Skeletal muscle tissue (tissue), 4 donors: ENCODE data around the gene TNFSF10. TPM values are rescaled to one million over a fixed set of nuclear protein-coding genes. Genes with fewer than 3 reads are reported as not detected.
A peak's percentile ranks its signal among the peaks of the same experiment; 100 is the strongest.
"Not testable (repeated sequence)": the region's sequence is repeated elsewhere in the genome, so short reads cannot be mapped to it uniquely, and the experiment has no call there.

Experiments used
- H3K27ac ChIP-seq: one replicate; pipeline ENCODE4 v1.7.0; 2013; ENCODE audit warnings: mild to moderate bottlenecking, low read depth, low read length, inconsistent platforms
- H3K27me3 ChIP-seq, 3 donors: one replicate each; pipeline ENCODE4 v1.7.0; 2013; ENCODE audit warnings: low read length in 3 of 3; ENCODE audit not compliant: control insufficient read depth in 3 of 3, insufficient read depth in 3 of 3
- H3K36me3 ChIP-seq, 3 donors: one replicate each; pipeline ENCODE4 v1.7.0; 2013; ENCODE audit warnings: low read length in 3 of 3; ENCODE audit not compliant: control insufficient read depth in 3 of 3, insufficient read depth in 3 of 3
- H3K4me1 ChIP-seq, 3 donors: one replicate each; pipeline ENCODE4 v1.7.0; 2013; ENCODE audit warnings: low read length in 3 of 3, mild to moderate bottlenecking in 3 of 3; ENCODE audit not compliant: control insufficient read depth in 3 of 3, insufficient read depth in 3 of 3
- H3K4me3 ChIP-seq, 3 donors: one replicate each; pipeline ENCODE4 v1.7.0; 2013; ENCODE audit warnings: low read length in 3 of 3
- H3K9ac ChIP-seq, 3 donors: one replicate each; pipeline ENCODE4 v1.7.0; 2013; ENCODE audit warnings: low read length in 3 of 3, mild to moderate bottlenecking in 3 of 3, moderate library complexity in 2 of 3, low read depth in 1 of 3
- H3K9me3 ChIP-seq, 3 donors: one replicate each; pipeline ENCODE4 v1.7.0; 2013; ENCODE audit warnings: low read length in 3 of 3; ENCODE audit not compliant: control insufficient read depth in 3 of 3
- total RNA-seq: library from RNA; depleted of rRNA; stranded (reverse); fragments of >200 nt; gene quantifications from one replicate; pipeline ENCODE4 v1.2.3, GENCODE V29; 2014
- donor health status: Osteomylitis.

The TNFSF10 gene
- total RNA-seq, 1 donor from 2014 or later: 9.9 TPM

GRCh38 chr3:172506094-172506493 lies 17.1 kb downstream of the TNFSF10 start:
- no peak overlapping the region for H3K27ac ChIP-seq

DNA sequence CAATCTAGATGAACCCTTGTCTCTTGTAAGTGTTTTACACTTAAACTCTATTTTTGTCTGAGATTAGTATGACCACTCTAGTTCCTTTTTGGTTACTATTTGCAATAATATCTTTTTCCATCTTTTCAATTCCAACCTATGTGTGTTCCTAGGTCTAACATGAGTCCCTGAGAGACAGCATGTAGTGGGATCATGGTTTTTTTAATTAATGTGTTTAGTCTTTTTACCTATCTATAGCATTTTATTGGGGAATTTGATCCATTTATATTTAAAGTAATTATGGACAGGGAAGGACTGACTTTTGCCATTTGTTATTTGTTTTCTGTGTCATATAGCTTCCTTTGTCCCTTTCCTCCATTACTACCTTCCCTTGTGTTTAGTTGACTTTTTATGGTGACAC lies 21.7 kb downstream of the TNFSF10 start:
- H3K4me3 ChIP-seq: no peak overlapping the region
- H3K27ac ChIP-seq: no peak overlapping the region
- H3K4me1 ChIP-seq: no peaks in the 10 kb centered on the region
- H3K36me3 ChIP-seq: peaks cover 0 to 4% (median 0%) of the 10 kb centered on the region in 3 donors
- H3K27me3 ChIP-seq: no peaks in the 10 kb centered on the region
- H3K9ac ChIP-seq: no peak overlapping the region
- no peaks in the 10 kb centered on the region for H3K9me3 ChIP-seq

More at GRCh38 chr3:172506094-172506493, 17.1 kb downstream of the TNFSF10 start:
- Histone ChIP-seq H3K4me1 (no peaks in the 10 kb centered on the region), H3K27me3 (no peaks in the 10 kb centered on the region), H3K4me3 (no peak overlapping the region), H3K9ac (no peak overlapping the region), H3K9me3 (no peaks in the 10 kb centered on the region), H3K36me3 (peaks cover 0 to 10% (median 6%) of the 10 kb centered on the region in 3 donors)

GRCh38 chr3:172490198-172490669 lies 33.0 kb downstream of the TNFSF10 start:
- H3K27me3 ChIP-seq, H3K9ac ChIP-seq, H3K9me3 ChIP-seq, H3K4me1 ChIP-seq, H3K36me3 ChIP-seq, H3K27ac ChIP-seq, H3K4me3 ChIP-seq: not testable (repeated sequence)

DNA sequence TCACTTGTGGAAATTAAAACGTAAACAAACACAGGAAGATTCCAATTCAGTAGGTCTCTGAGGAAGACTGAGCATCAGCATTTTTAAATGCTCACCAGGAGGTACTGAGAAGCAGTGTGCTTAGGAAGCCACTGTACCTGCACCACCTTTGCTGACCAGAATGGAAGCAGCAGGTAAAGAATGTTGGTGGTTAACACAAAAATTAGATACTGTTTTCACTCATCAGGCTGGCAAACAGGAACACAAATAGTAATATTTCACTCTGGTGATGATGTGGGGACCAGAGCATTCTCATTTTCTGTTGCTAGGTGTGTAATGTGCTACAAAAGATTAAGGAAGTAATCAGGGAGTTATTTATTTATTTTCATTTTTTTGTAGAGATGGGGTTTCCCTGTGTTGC lies 45.1 kb downstream of the TNFSF10 start:
- Histone ChIP-seq H3K9me3 (no peaks in the 10 kb centered on the region), H3K27ac (no peak overlapping the region), H3K4me3 (no peak overlapping the region), H3K27me3 (no peaks in the 10 kb centered on the region), H3K9ac (no peak overlapping the region), H3K4me1 (no peaks in the 10 kb centered on the region), H3K36me3 (no peaks in the 10 kb centered on the region)

GRCh38 chr3:172476347-172476746 lies 46.9 kb downstream of the TNFSF10 start:
- H3K4me3 ChIP-seq: peak overlapping the region in 1 of 3 donors; percentile 84
- peaks cover 0 to 3% (median 0%) of the 10 kb centered on the region in 3 donors for H3K9me3 ChIP-seq
- no peak overlapping the region for H3K27ac ChIP-seq
- H3K9ac ChIP-seq: no peak overlapping the region
- H3K27me3 ChIP-seq: no peaks in the 10 kb centered on the region
- H3K36me3 ChIP-seq: no peaks in the 10 kb centered on the region
- H3K4me1 ChIP-seq: no peaks in the 10 kb centered on the region

DNA sequence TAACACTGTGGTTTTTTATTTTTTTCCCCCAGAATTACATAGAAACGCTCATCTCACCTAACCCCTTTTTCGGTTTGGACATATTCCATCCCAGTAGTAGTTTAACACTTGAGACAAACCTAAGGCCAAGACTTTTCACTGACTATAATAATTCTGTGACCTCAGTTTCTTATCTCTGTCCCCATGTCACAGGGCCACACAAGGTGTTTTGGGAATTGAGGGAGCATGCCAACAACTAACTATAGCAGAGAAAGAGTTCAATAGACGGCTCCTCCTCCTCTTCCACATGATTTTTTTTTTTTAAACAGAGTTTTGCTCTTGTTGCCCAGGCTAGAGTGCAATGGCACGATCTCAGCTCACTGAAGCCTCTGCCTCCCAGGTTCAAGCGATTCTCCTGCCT lies 47.5 kb downstream of the TNFSF10 start:
- peaks cover 0 to 3% (median 0%) of the 10 kb centered on the region in 3 donors for H3K9me3 ChIP-seq
- no peak overlapping the region for H3K9ac ChIP-seq
- no peak overlapping the region for H3K4me3 ChIP-seq
- H3K36me3 ChIP-seq: no peaks in the 10 kb centered on the region
- H3K27ac ChIP-seq: no peak overlapping the region
- H3K4me1 ChIP-seq: no peaks in the 10 kb centered on the region
- H3K27me3 ChIP-seq: no peaks in the 10 kb centered on the region

DNA sequence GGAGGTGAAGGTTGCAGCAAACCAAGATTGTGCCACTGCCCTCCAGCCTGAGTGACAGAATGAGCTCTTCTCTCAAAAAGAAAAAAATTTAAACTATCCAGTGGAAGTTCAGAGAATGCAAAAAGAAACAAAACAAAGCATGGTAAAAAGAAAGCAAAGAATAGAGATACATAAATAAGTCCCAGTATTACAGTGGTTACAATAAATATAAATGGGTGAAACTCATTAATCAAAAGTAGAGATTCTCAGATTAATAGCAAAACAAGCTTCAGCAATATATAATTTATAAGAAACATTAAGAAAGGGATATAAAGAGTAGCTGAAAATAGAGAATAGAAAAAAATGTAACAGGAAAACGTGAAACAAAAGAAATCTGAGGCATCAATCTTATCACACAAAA lies 51.3 kb downstream of the TNFSF10 start:
- peaks cover 0 to 3% (median 0%) of the 10 kb centered on the region in 3 donors for H3K9me3 ChIP-seq
- no peak overlapping the region for H3K27ac ChIP-seq
- H3K36me3 ChIP-seq: no peaks in the 10 kb centered on the region
- no peak overlapping the region for H3K4me3 ChIP-seq
- H3K4me1 ChIP-seq: no peaks in the 10 kb centered on the region
- no peak overlapping the region for H3K9ac ChIP-seq
- no peaks in the 10 kb centered on the region for H3K27me3 ChIP-seq

GRCh38 chr3:172470588-172470987 lies 52.6 kb downstream of the TNFSF10 start:
- H3K27me3 ChIP-seq: no peaks in the 10 kb centered on the region
- H3K4me1 ChIP-seq: no peaks in the 10 kb centered on the region
- H3K9ac ChIP-seq: no peak overlapping the region
- peaks cover 0 to 3% (median 0%) of the 10 kb centered on the region in 3 donors for H3K9me3 ChIP-seq
- no peak overlapping the region for H3K4me3 ChIP-seq
- H3K36me3 ChIP-seq: no peaks in the 10 kb centered on the region
- H3K27ac ChIP-seq: no peak overlapping the region

- no peak overlapping the region for H3K4me3 ChIP-seq
- no peaks in the 10 kb centered on the region for H3K36me3 ChIP-seq
- H3K9ac ChIP-seq: no peak overlapping the region
- peaks cover 0 to 3% (median 0%) of the 10 kb centered on the region in 3 donors for H3K9me3 ChIP-seq
- no peaks in the 10 kb centered on the region for H3K4me1 ChIP-seq
- H3K27ac ChIP-seq: no peak overlapping the region
- H3K27me3 ChIP-seq: no peaks in the 10 kb centered on the region
Observed at GRCh38 chr3:172467170-172467824, 55.9 kb downstream of the TNFSF10 start.

DNA sequence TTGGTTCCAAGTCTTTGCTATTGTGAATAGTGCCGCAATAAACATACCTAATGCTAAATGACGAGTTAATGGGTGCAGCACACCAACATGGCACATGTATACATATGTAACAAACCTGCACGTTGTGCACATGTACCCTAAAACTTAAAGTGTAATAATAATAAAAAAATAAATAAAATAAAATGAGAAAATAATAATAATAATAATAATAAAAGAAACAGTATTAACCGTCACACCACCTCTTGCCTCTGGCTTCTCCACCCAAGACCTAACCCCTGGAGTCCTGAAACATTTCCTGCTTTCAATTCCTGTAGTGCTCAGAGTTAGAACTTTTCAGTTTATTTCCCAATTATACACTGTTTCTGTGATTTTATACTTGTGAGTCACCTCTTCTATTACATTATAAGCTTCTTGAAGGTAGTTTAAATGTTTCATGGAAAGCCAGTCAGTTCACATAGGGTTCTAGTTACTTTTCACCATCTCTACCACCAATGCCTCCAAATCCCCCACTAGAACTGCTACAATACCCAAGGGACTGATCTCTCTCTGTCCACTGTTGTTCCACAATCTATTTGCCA lies 56.6 kb downstream of the TNFSF10 start:
- Histone ChIP-seq H3K27me3 (no peaks in the 10 kb centered on the region), H3K36me3 (no peaks in the 10 kb centered on the region), H3K4me1 (no peaks in the 10 kb centered on the region), H3K4me3 (no peak overlapping the region), H3K9me3 (no peaks in the 10 kb centered on the region), H3K27ac (no peak overlapping the region), H3K9ac (no peak overlapping the region)
